Ammon's horn (tissue), 1 donor: ENCODE data around the gene ZC3H6.

Source experiments
- DNase-seq: peaks from one replicate; pipeline ENCODE4 v3.0.0-alpha.2; 2016; ENCODE audit warnings: low spot score

Gene ZC3H6, protein sequence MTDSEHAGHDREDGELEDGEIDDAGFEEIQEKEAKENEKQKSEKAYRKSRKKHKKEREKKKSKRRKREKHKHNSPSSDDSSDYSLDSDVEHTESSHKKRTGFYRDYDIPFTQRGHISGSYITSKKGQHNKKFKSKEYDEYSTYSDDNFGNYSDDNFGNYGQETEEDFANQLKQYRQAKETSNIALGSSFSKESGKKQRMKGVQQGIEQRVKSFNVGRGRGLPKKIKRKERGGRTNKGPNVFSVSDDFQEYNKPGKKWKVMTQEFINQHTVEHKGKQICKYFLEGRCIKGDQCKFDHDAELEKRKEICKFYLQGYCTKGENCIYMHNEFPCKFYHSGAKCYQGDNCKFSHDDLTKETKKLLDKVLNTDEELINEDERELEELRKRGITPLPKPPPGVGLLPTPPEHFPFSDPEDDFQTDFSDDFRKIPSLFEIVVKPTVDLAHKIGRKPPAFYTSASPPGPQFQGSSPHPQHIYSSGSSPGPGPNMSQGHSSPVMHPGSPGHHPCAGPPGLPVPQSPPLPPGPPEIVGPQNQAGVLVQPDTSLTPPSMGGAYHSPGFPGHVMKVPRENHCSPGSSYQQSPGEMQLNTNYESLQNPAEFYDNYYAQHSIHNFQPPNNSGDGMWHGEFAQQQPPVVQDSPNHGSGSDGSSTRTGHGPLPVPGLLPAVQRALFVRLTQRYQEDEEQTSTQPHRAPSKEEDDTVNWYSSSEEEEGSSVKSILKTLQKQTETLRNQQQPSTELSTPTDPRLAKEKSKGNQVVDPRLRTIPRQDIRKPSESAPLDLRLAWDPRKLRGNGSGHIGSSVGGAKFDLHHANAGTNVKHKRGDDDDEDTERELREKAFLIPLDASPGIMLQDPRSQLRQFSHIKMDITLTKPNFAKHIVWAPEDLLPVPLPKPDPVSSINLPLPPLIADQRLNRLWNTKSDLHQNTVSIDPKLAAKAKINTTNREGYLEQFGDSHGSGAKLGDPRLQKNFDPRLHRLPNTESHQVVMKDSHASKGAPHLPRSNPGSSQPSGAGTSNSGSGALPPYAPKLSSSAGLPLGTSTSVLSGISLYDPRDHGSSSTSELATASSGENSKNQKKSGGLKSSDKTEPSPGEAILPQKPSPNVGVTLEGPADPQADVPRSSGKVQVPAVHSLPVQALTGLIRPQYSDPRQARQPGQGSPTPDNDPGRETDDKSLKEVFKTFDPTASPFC

GRCh38 chr2:112275311-112275886 is at the start of gene ZC3H6:
Gene ZC3H6 (plus strand): TSS chr2:112275597. CDS start chr2:112275995, 398 bp downstream.
- DNase-seq, result peak; percentile 98

GRCh38 chr2:112229348-112229747 is 46.0 kb upstream of the ZC3H6 start:
- DNase-seq, result no peak

DNA sequence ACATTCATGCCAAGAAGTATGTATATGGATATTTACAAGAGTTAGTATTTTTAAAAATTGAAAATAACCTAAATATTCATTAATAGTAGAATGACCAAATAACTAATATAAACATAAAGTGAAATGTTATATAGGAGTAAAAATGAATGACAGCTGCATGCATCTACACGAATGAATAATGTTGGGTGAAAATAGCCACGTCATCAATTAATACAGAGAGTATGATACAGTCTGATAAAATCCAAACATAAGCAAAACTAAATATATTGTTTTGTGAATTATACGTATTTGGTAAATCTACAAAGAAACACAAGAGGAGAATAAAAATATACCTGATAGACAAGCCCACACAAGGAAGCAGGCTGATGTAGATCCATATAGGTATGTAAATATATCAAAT is 45.0 kb upstream of the ZC3H6 start:
- no peak for DNase-seq

DNA sequence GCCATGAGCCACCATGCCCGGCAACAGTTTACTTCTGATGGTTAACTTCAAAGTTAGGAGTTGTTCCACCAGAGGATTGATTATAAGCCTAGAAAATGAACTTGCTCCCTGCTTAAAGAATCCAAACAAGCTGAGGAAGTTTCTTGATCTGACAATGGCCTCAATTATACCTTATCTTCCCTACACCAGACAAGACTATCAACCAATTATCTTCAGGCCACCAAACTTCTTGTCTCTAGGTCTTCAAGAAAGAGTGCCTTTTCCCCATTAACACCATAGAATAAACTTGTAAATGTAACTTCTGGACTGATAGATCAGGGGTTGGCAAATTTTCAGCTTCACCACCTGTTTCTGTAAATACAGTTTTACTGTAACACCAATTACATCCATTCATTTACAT is 35.5 kb upstream of the ZC3H6 start:
- no peak for DNase-seq

- DNase-seq, result no peak
Measured at GRCh38 chr2:112242384-112242783, 33.0 kb upstream of the ZC3H6 start.

- DNase-seq, result no peak
Measured at GRCh38 chr2:112243233-112243632, 32.2 kb upstream of the ZC3H6 start.

DNA sequence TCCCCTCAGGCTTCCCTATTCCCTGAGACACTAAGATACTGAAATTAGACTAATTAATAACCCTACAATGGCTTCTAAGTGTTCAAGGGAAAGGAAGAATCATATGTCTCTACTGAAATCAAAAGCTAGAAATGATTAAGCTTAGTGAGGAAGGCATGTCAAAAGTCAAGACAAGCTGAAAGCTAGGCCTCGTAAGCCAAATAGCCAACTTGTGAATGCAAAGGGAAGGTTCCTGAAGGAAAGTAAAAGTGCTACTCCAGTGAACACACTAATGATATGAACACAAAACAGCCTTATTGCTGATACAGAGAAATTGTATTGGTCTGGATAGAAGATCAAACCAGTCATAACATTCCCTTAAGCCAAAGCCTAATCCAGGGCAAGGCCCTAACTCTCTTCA is 30.5 kb upstream of the ZC3H6 start:
- no peak for DNase-seq

DNA sequence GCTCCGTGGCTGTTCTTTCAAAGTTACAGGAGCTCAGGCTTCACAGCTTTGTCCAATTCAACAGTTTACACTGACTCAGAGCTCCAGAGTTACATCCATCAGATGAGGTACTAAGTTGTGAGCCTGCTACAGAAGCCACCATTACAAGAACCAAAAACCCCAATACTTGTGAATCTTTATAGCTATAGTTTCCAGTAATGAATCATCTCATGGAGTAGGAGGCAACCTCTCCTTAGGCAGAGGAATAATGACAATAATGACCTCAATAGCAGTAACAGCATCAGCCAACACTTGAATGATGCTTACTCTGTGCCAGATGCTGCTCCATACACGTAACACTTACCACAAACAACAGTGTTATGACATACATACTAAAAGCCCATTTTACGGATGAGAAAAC is 24.1 kb upstream of the ZC3H6 start:
- DNase-seq, result no peak

DNA sequence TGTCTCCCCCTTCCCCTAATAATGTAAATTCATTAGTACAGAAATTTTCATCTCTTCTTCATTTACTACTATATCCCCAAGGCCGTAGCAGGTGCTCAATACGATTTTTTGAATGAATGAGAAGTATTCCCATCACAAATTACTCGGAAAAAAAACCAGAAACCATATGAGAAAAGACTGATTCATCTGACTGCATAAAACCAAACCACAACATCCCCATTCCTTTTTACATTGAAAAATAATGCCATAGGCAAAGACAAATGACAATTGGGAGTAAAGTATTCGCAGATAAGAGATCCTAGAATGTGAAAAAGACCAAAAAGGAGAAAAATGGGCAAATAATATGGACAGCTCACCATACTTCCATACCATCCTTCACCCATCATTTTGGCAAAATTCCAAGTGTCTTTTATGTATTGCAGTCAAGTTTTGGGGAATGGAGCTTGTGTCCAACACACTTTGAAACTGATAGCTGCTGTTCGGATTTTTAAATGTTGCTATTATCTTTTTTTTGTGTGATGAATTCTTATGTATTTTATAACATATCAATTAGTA is 22.1 kb upstream of the ZC3H6 start:
- no peak for DNase-seq

DNA sequence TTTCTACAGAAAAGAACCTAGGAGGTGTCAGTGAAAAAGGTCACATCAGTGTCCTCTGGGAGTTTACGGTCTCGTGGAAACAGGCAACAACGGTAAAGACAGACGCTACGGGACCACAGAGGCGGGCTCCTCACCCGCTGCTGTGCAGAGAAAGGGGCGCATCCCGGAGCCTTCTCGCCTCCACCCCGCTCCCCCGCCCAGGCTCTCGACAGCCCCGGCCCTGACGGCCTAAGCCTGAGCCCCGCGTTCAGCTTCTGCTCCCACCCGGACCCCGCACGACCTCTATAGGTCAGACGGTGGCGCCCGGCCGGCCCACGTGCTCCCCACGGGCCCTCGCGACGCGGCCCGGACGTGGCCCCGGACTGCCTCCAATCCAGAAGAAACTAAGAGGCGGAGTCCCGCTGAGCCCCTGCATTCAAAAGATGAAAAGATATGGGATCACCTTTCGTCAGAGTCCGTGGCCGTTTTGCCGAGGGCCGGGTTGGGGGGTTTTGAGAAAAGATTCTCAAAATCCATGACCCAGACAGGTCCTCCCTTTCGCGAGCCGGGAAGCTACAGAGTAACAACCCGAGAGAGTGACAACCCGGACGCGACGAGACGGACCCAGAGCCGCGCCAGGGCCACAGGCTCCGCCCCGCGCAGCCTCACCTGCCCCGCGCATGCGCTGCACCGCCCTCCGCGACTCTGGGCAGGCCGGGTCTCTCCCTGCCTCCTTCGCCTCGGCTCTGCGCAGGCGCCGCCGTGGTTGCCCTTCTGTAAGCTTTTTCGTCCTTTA is 20.7 kb upstream of the ZC3H6 start, which contains the start of gene ZC3H8:
TSS of gene ZC3H8 (minus strand) at position 577 of the 775 bp plus-strand sequence. CDS start at position 516, 61 bp downstream.
- DNase-seq, result peak; percentile 95

DNA sequence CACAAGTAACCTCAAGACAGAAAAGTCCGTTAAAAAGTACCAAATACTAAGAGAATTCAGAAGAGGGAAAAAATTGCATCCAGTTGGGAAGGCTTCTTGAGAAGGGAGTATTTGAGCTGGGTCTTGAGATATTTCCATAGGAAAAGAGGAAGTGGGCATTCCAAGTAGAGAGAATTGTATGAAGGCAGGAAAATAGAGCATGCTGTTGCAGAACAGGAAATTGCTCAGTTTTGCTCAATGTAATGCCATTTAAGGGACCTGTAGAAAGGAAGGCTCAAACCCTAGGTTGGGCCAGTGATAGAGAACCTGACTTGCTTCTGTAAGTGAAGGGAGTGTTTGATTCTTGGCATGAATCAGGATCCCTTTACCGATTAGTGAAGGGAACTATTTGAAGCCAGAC is 19.5 kb upstream of the ZC3H6 start:
- peak; percentile 14 for DNase-seq

- DNase-seq, result no peak
Measured at GRCh38 chr2:112256654-112257053, 18.7 kb upstream of the ZC3H6 start.

GRCh38 chr2:112257575-112257974 is 17.8 kb upstream of the ZC3H6 start:
- DNase-seq, result peak; percentile 7

- peak; percentile 90 for DNase-seq
Measured at GRCh38 chr2:112259509-112260294, 15.7 kb upstream of the ZC3H6 start.

GRCh38 chr2:112260295-112260625 is 15.1 kb upstream of the ZC3H6 start:
- no peak for DNase-seq

DNA sequence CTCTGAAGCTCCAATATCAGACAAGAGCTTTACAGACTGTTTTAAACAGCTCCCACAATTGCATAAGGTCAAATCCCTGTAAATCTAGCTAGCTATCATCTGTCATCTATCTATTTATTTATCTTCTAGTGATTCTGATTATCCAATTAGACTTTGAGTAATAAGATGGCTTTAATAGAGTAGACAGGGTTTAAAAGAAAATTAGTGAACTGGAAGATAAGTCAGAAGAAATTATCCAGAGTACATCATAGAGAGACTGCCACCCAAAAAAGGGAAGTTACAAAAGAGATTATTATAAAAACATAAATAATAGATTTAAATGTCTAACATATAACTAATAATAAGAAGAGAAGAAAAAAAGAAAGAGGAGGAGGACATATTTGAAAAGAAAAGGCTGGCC is 12.5 kb upstream of the ZC3H6 start:
- no peak for DNase-seq

DNA sequence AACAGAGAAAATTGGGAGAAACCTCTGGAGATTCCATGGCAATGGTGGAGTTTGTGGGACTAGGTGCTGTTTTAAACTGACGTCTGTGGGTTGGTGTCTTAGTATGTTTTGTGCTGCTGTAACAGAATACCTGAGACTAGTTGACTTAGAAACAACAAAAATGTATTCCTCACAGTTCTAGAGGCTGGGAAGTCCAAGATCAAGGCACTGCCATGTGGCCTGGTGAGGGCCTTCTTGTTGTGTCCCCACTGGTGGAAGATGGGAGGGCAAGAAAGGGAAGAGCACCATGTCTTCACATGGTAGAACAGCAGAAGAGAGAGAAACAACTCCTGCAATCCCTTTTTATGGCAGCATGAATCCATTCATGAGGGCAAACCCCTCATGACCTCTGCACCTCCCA is 6.8 kb upstream of the ZC3H6 start:
- DNase-seq, result no peak

DNA sequence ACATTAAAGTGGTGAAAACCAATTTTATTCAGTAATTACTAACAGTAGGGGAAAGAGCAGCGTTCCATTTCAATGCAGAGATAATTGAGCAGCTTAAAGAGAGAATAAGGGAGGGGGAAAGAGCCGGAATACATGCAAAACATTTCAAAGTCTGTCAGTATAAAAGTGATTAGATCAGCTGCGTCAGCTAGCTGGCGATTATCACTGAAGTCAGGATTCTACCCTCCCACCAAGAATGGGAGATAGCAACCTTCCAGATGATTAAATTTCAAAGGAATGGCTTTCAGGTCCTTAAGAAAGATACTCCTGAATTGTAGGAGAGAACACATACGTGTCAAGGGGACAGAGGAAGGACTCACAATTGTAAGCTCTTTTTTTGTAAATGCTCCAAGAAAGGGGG is 2.7 kb upstream of the ZC3H6 start:
- DNase-seq, result no peak

GRCh38 chr2:112273349-112273748 is 2.0 kb upstream of the ZC3H6 start:
- no peak for DNase-seq
